Tibial nerve (tissue), 4 donors: ENCODE measurements around the gene CDC42SE2. TPM values are rescaled to one million over a fixed set of nuclear protein-coding genes. Genes with fewer than 3 reads are reported as not detected.
"Not testable (repeated sequence)": the region's sequence is repeated elsewhere in the genome, so short reads cannot be mapped to it uniquely, and the experiment has no call there.

Source experiments
- DNase-seq, 2 donors: peaks; one replicate each; pipeline ENCODE4 v3.0.0-alpha.2; 2019; ENCODE audit warnings: low spot score in 2 of 2
- H3K27ac ChIP-seq, 4 donors: fragments of 200-600 bp; sonication (generic) in 3 of 4; one replicate each; pipeline ENCODE4 v1.5.1; 2017 to 2019; ENCODE audit warnings: mild to moderate bottlenecking in 1 of 4
- H3K27me3 ChIP-seq, 2 donors: fragments of 200-600 bp; sonication (generic) in 1 of 2; one replicate each; pipeline versions ENCODE4 v1.5.1 to v1.6.0; 2017 to 2019
- H3K36me3 ChIP-seq, 3 donors: fragments of 200-600 bp; sonication (generic); one replicate each; pipeline ENCODE4 v1.5.1; 2018 to 2019
- H3K4me1 ChIP-seq, 4 donors: fragments of 200-600 bp; sonication (generic) in 3 of 4; one replicate each; pipeline ENCODE4 v1.5.1; 2017 to 2019
- H3K4me3 ChIP-seq, 4 donors: fragments of 200-600 bp; sonication (generic) in 3 of 4; one replicate each; pipeline ENCODE4 v1.5.1; 2017 to 2019; ENCODE audit warnings: mild to moderate bottlenecking in 1 of 4, moderate library complexity in 1 of 4
- H3K9me3 ChIP-seq, 4 donors: fragments of 200-600 bp; sonication (generic) in 3 of 4; one replicate each; pipeline ENCODE4 v1.5.1; 2017 to 2019
- CTCF ChIP-seq, 5 experiments: fragments of 200-600 bp in 3 of 5; fragments of 450-650 bp in 2 of 5; sonication (generic) in 3 of 5; IDR thresholded peaks; one replicate each; pipeline ENCODE4 v1.5.1; 2016 to 2019; ENCODE audit warnings: antibody characterized with exemption in 5 of 5, mild to moderate bottlenecking in 3 of 5, moderate library complexity in 2 of 5
- EP300 ChIP-seq, 2 donors: sonication (generic); formaldehyde crosslinking; IDR thresholded peaks; one replicate each; pipeline ENCODE4 v1.6.1; 2017; ENCODE audit warnings: antibody characterized with exemption in 2 of 2, mild to moderate bottlenecking in 1 of 2
- POLR2A ChIP-seq, 2 donors: fragments of 450-650 bp; IDR thresholded peaks; one replicate each; pipeline ENCODE4 v1.6.1; 2017; ENCODE audit warnings: antibody characterized with exemption in 2 of 2, mild to moderate bottlenecking in 2 of 2, moderate library complexity in 2 of 2
- WGBS, 2 donors: methylation state at CpG; one replicate each; pipeline ENCODE4 v1.1.5; 2018; 5-methylcytosine and 5-hydroxymethylcytosine counted together
- total RNA-seq, 4 donors: library from RNA; depleted of rRNA; stranded (reverse); fragments of >200 nt; gene quantifications; one replicate each; pipeline ENCODE4 v1.1.0, GENCODE V29; 2016

Gene CDC42SE2
- total RNA-seq, 4 donors from 2014 or later = 23.1 to 31.8 (median 28.0) TPM

- peaks cover 0 to 13% (median 0%) of the 10 kb centered on the region in 4 donors for H3K9me3 ChIP-seq
- TF ChIP-seq EP300 (IDR thresholded peaks at IDR 0.05) = no peak
- TF ChIP-seq POLR2A (IDR thresholded peaks at IDR 0.05) = no peak
- TF ChIP-seq CTCF (IDR thresholded peaks at IDR 0.05) = no peak
- H3K36me3 ChIP-seq = no peaks in the 10 kb centered on the region
- 80 to 82% methylated on average over 3 of the region's 3 CpGs for WGBS, 2 donors
- H3K4me1 ChIP-seq = peaks cover 0 to 12% (median 0%) of the 10 kb centered on the region in 4 donors
- H3K27me3 ChIP-seq = no peaks in the 10 kb centered on the region
- H3K4me3 ChIP-seq = no peak overlapping the region
- H3K27ac ChIP-seq = peak overlapping the region in 1 of 4 donors; percentile 24
- no peak for DNase-seq
These were observed 12.9 kb upstream of the CDC42SE2 start for GRCh38 chr5:131250751-131251475.

- H3K9me3 ChIP-seq = no peaks in the 10 kb centered on the region
- peak overlapping the region in 1 of 4 donors; percentile 66 for H3K27ac ChIP-seq
- DNase-seq = peak in 1 of 2 donors; percentile 43
- peaks cover 0 to 12% (median 0%) of the 10 kb centered on the region in 4 donors for H3K4me1 ChIP-seq
- H3K36me3 ChIP-seq = no peaks in the 10 kb centered on the region
- TF ChIP-seq CTCF (IDR thresholded peaks at IDR 0.05) (no peak), POLR2A (IDR thresholded peaks at IDR 0.05) (no peak), EP300 (IDR thresholded peaks at IDR 0.05) (peak in 1 of 2 donors; percentile 66)
- no peaks in the 10 kb centered on the region for H3K27me3 ChIP-seq
- 70 to 72% methylated on average over 6 of the region's 6 CpGs for WGBS, 2 donors
- H3K4me3 ChIP-seq = peak overlapping the region in 2 of 4 donors; percentile 1 to 16
These were observed 11.1 kb upstream of the CDC42SE2 start for GRCh38 chr5:131252824-131253171.

GRCh38 chr5:131254025-131254424 lies 9.8 kb upstream of the CDC42SE2 start:
- H3K27me3 ChIP-seq, DNase-seq, H3K4me3 ChIP-seq, H3K9me3 ChIP-seq, H3K36me3 ChIP-seq: not testable (repeated sequence)
- Histone ChIP-seq H3K4me1 (peaks cover 0 to 16% (median 0%) of the 10 kb centered on the region in 4 donors), H3K27ac (peak overlapping the region in 1 of 4 donors; percentile 50)
- WGBS, 2 donors = 92 to 93% methylated on average over 10 of the region's 10 CpGs

GRCh38 chr5:131254741-131255140 lies 9.1 kb upstream of the CDC42SE2 start:
- no peak for DNase-seq
- WGBS, 2 donors = 95% methylated on average over 2 of the region's 2 CpGs
- H3K27me3 ChIP-seq = no peaks in the 10 kb centered on the region
- H3K27ac ChIP-seq = no peak overlapping the region
- TF ChIP-seq EP300 (IDR thresholded peaks at IDR 0.05) (no peak), CTCF (IDR thresholded peaks at IDR 0.05) (no peak)
- H3K9me3 ChIP-seq = no peaks in the 10 kb centered on the region
- no peaks in the 10 kb centered on the region for H3K36me3 ChIP-seq
- peaks cover 0 to 16% (median 0%) of the 10 kb centered on the region in 4 donors for H3K4me1 ChIP-seq
- no peak overlapping the region for H3K4me3 ChIP-seq

- Histone ChIP-seq H3K36me3 (no peaks in the 10 kb centered on the region), H3K4me3 (no peak overlapping the region), H3K27ac (peak overlapping the region in 2 of 4 donors; percentile 1 to 66), H3K9me3 (no peaks in the 10 kb centered on the region), H3K27me3 (no peaks in the 10 kb centered on the region), H3K4me1 (peaks cover 0 to 16% (median 5%) of the 10 kb centered on the region in 4 donors)
- WGBS, 2 donors = 73 to 79% methylated on average over 2 of the region's 2 CpGs
- no peak for TF ChIP-seq CTCF (IDR thresholded peaks at IDR 0.05)
- no peak for DNase-seq
These were observed 7.4 kb upstream of the CDC42SE2 start for GRCh38 chr5:131256507-131256823.
